ENCODE measurements around the gene AURKAIP1. TPM values are rescaled to one million over a fixed set of nuclear protein-coding genes. Genes with fewer than 3 reads are reported as not detected.

The AURKAIP1 gene
- total and polyA plus RNA-seq, 2 of the 13 experiments (the other 11 are each of a cell fraction or from before 2014, with no cell fraction given), result 69.5 to 175 TPM

- TF ChIP-seq GRHL1 (CRISPR knock-in tag; conservative IDR thresholded peaks at IDR 0.05), result no peak
- no peak; the same call in 1 of the 2 replicates for TF ChIP-seq ZNF468 (CRISPR knock-in tag; IDR thresholded peaks at IDR 0.05)
- TF ChIP-seq ZZZ3 (CRISPR knock-in tag; IDR thresholded peaks at IDR 0.05; ENCODE audit: borderline replicate concordance), result no peak
- TF ChIP-seq FOXP1 (IDR thresholded peaks at IDR 0.05), result no peak
- no peak for TF ChIP-seq FOXP1 (CRISPR knock-in tag; IDR thresholded peaks at IDR 0.05)
- TF ChIP-seq RBAK (CRISPR knock-in tag; IDR thresholded peaks at IDR 0.05), result no peak
- TF ChIP-seq NCOA2 (CRISPR knock-in tag; IDR thresholded peaks at IDR 0.05), result 0 out of 2 replicates have a peak, but pooled peaks have one; percentile 10
- no peak for TF ChIP-seq ATF1 (CRISPR knock-in tag; IDR thresholded peaks at IDR 0.05)
- TF ChIP-seq CBX5 (CRISPR knock-in tag; IDR thresholded peaks at IDR 0.05; ENCODE audit: borderline replicate concordance), result no peak
- TF ChIP-seq, protein P1, sequence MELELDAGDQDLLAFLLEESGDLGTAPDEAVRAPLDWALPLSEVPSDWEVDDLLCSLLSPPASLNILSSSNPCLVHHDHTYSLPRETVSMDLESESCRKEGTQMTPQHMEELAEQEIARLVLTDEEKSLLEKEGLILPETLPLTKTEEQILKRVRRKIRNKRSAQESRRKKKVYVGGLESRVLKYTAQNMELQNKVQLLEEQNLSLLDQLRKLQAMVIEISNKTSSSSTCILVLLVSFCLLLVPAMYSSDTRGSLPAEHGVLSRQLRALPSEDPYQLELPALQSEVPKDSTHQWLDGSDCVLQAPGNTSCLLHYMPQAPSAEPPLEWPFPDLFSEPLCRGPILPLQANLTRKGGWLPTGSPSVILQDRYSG (CRISPR knock-in tag; IDR thresholded peaks at IDR 0.05), result no peak
- TF ChIP-seq ZNF562 (CRISPR knock-in tag; IDR thresholded peaks at IDR 0.05; ENCODE audit: borderline replicate concordance), result no peak
- peak; percentile 15 for TF ChIP-seq HBP1 (CRISPR knock-in tag; IDR thresholded peaks at IDR 0.05; ENCODE audit: low read depth)
- TF ChIP-seq ATF7-NPFF (CRISPR knock-in tag; IDR thresholded peaks at IDR 0.05; ENCODE audit: low read depth), result no peak; the same call in 1 of the 2 replicates
- TF ChIP-seq HNRNPH1 (optimal IDR thresholded peaks at IDR 0.05; ENCODE audit: low read depth, low read length), result no peak
- no peak; the same call in 1 of the 2 replicates for TF ChIP-seq BRD4 (CRISPR knock-in tag; IDR thresholded peaks at IDR 0.05)
- TF ChIP-seq, protein P2, sequence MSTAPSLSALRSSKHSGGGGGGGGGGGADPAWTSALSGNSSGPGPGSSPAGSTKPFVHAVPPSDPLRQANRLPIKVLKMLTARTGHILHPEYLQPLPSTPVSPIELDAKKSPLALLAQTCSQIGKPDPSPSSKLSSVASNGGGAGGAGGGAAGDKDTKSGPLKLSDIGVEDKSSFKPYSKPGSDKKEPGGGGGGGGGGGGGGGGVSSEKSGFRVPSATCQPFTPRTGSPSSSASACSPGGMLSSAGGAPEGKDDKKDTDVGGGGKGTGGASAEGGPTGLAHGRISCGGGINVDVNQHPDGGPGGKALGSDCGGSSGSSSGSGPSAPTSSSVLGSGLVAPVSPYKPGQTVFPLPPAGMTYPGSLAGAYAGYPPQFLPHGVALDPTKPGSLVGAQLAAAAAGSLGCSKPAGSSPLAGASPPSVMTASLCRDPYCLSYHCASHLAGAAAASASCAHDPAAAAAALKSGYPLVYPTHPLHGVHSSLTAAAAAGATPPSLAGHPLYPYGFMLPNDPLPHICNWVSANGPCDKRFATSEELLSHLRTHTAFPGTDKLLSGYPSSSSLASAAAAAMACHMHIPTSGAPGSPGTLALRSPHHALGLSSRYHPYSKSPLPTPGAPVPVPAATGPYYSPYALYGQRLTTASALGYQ (CRISPR knock-in tag; IDR thresholded peaks at IDR 0.05), result no peak; the same call in 1 of the 2 replicates
- TF ChIP-seq MLLT10 (CRISPR knock-in tag; IDR thresholded peaks at IDR 0.05), result no peak
- TF ChIP-seq, protein P3, sequence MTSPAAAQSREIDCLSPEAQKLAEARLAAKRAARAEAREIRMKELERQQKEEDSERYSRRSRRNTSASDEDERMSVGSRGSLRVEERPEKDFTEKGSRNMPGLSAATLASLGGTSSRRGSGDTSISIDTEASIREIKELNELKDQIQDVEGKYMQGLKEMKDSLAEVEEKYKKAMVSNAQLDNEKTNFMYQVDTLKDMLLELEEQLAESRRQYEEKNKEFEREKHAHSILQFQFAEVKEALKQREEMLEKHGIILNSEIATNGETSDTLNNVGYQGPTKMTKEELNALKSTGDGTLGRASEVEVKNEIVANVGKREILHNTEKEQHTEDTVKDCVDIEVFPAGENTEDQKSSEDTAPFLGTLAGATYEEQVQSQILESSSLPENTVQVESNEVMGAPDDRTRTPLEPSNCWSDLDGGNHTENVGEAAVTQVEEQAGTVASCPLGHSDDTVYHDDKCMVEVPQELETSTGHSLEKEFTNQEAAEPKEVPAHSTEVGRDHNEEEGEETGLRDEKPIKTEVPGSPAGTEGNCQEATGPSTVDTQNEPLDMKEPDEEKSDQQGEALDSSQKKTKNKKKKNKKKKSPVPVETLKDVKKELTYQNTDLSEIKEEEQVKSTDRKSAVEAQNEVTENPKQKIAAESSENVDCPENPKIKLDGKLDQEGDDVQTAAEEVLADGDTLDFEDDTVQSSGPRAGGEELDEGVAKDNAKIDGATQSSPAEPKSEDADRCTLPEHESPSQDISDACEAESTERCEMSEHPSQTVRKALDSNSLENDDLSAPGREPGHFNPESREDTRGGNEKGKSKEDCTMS (CRISPR knock-in tag; conservative IDR thresholded peaks at IDR 0.05), result no peak; the same call in 1 of the 2 replicates
Observed at GRCh38 chr1:1324524-1325287, 50.3 kb downstream of the AURKAIP1 start, which contains the start of the genes CPTP and INTS11 (continued).
